Medulla oblongata (tissue), 1 donor: ENCODE data around the gene ULK4.
"Not testable (repeated sequence)": the region's sequence is repeated elsewhere in the genome, so short reads cannot be mapped to it uniquely, and the experiment has no call there.

ENCODE experiments used
- DNase-seq: peaks from one replicate; pipeline ENCODE4 v3.0.0-alpha.2; 2015; ENCODE audit errors: extremely low spot score

Gene ULK4

DNA sequence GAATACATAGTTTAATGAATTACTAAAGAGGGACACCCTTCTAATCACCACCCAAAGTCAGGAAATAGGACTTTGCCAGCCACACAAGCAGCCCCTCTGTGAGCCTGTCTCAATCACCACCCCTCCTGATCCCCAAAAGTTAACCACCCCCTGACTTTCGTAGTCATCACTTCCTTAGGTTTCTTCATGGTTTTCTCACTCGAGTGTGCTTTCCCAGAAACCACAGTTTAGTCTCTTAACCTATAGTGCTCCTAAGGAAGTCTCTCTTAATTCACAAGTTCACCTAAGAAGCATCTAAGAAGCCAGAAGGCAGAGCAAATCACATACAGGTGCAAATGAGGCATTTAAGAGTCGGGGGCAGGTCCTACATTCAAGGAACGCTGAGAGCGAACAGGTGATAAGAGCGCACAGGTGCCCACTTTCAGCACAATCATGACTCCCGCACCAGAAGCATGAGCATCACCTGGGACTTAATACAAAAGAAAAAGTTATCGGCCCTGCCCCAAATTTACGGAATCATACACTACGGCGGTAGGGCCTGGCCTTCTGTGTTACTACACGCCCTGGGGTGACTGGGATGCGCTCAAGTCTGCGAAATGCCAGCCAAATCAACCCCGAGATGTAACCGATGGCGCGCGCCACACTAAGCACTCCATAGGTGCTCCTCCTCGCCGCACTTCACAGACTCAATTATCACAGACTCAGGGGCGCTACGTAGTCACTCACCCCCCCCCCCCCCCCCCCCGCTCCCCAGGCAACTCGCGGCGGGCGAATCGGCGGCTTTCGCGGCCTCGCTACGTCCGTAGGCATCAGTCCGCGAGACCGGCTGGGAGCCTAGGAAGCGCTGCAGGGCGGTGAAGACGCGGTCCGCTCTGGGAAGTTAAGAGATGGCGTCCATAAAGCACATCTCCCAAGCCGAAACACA, 815 bp downstream of the ULK4 start:
- peak; percentile 26 for DNase-seq

DNA sequence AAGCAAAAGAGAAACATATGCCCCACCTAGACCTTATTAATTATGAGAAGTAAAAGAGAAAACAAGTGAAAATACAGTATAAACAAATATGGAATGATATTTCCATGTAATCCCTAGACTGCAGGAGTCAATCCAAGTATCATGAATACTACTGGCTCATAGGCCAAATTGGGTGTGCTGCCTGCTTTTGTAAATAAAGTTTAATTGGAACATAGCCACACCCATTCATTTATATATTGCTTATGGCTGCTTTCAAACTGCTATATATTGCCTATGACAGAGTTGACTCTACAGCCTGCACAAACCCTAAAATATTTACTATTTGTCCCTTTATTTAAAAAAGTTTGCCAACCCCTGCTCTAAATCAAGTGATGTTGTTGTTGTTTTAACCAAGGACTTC, 5.3 kb downstream of the ULK4 start:
- no peak for DNase-seq

DNA sequence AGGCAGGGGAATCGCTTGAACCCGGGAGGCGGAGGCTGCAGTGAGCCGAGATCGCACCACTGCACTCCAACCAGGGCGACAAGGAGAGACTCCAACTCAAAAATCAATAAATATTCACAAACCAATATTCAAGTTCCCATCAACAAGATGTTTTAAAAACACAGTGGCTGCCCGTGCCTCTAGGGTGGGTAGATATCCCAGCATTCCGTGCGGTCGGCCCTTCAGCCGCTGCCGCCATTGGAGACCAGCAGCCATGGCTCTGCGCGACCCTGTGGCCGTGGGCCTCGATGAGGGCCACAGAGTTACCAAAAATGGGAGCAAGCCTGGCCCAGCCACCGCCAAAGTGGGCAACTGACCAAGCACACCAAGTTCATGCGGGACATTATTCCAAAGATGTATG, 6.7 kb downstream of the ULK4 start:
- no peak for DNase-seq

DNA sequence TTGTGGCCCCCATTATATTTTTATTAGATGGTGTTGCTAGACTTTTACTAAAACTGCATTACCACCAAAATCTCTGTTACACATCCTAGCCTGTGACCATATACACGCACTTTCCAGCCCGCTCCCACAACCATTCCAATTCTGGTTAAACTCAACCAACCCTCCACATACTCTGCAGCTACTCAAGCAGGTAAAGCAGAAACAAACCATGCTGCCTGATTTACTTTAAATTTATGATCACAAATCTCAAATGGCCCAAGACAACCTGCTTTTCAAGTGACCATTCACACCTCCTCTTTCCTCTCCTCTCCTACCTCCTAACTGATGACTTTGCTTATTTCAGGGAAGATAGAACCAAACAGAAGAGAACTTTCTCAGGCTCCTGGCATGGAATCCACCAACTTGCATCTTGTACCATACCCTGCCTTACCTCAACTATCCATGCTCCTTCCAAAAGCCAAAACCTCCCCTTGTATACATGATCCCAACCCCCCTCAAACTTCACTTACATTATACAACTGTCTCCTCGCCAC, 18.5 kb downstream of the ULK4 start:
- no peak for DNase-seq

DNA sequence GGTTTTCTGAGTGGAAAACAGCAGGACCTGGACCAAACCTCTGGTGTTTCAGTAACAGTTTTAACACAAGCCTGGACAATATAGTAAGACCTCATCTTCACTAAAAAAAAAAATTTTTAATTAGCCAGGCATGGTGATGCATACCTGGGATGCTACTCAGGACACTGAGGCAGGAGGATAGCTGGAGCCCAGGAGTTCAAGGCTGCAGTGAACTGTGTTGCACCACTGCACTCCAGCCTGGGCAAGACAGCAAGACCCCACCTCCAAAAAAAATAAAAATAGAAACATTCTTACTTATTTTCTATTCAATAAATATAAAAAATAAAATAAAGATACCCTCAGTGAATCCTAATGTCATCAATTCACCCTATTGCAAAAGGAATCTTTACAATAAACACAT, 21.5 kb downstream of the ULK4 start:
- no peak for DNase-seq

DNA sequence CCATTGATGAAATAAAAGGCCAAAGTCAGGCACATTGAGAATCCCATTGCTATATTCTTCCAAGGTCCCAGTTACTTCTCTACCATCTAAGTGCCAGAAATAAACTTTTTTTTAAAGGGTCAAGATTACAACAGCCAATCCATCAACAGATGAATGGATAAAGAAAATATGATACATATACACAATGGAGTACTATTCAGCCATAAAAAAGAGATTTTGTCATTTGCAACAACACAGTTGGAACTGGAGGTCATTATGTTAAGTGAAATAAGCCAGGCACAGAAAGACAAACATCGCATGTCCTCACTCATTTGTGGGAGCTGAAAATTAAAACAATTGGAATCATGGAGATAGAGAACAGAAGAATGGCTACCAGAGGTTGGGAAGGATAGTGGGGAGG, 25.5 kb downstream of the ULK4 start:
- no peak for DNase-seq

DNA sequence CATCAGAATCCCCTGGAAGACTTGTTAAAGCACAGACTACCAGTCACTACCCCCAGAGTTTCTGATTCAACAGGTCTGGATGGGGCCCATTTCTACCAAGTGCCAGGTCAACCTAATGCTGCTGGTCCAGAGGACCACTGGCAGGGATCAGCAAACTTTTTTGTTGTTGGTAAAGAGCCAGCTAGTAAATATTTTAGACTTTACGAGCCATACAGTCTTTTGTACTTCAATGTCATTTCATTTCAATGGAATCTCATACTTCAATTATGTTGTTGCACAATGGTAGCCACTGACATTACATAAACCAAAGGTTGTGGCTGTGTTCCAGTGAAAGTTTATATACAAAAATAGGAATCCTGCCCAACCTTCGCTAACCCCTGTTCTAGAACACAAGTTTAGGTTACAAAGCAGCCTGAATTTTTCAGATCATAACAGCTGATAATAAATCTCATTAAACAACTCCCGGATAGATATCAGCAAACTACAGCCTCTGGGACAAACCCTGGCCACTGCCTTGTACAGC, 28.7 kb downstream of the ULK4 start:
- no peak for DNase-seq

DNA sequence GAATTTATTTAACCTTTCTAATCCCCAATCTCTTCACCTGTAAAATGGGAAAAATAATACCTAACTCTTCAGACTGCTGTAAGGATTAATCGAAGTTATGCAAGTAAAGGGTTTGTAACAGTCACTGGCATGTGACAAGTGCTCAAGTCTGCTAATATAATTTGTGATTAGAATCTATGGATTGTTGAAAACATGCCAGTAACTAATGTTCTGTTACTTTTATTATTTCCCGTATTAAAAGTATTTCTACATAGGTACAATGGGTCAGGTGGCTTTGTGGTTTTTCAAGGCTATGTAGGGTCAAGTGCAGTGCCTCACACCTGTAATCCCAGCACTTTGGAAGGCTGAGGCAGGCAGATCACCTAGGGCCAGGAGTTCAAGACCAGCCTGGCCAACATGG, 29.4 kb downstream of the ULK4 start:
- DNase-seq, result no peak

DNA sequence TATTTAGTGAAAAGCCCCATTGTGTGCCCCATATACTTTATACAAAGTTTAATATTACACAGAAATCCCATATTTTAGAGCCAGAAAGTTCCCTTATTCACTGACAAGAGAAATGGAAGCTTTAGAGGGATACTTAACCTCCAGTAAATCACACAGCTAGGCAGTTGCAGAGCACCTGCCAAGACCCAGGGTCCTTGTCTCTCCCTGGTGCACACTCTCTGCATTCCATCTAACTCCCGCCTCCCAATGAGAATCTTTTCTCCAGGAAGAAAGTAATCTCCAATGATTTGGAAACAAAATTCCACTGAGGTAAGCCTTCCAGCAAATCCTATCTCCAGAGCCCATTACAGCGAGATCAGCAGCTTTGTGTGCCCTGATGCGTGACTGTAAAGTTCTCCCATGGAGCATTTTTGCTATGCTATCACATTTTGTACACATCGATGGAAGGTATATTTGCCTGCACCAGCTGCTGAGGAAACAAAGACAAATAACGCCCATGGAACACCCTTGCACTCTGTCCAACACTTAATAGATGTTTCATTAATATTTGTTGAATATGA, 41.4 kb downstream of the ULK4 start:
- no peak for DNase-seq

DNA sequence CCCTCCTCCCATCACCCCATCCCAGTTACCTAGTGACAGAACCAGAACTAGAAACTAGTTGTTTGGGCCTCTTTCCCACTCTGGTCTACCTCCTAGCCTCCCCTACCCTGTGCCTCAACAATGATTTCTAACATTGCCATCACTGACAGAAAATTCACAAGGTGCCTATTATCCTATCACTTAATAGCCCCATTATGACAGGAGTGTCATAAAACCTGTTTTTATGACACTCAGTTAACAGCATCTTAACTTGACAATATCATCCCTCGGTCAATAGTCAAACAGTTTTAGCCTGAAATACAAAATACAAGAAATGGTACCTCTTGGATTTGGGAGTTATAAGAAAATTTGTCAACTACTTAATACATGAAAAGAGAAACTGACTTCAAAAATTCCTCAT, 46.5 kb downstream of the ULK4 start:
- DNase-seq, result no peak

DNA sequence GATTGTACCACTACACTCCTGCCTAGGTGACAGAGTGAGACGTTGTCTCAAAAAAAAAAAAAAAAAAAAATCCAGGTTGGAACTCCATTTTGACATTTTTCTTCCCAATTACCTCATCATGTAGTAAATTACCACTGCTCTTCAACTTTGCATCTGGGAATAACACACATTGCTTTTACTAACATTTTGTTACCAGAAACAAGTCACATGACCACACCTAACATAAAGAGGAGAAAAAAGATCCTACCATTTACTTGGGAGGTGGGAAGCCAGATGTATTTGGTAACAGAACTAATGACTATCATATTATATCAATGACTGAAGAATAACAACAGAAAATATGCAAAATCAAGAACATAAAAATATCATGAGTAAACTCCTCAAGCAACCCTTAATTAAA, 49.6 kb downstream of the ULK4 start:
- DNase-seq, result no peak

DNA sequence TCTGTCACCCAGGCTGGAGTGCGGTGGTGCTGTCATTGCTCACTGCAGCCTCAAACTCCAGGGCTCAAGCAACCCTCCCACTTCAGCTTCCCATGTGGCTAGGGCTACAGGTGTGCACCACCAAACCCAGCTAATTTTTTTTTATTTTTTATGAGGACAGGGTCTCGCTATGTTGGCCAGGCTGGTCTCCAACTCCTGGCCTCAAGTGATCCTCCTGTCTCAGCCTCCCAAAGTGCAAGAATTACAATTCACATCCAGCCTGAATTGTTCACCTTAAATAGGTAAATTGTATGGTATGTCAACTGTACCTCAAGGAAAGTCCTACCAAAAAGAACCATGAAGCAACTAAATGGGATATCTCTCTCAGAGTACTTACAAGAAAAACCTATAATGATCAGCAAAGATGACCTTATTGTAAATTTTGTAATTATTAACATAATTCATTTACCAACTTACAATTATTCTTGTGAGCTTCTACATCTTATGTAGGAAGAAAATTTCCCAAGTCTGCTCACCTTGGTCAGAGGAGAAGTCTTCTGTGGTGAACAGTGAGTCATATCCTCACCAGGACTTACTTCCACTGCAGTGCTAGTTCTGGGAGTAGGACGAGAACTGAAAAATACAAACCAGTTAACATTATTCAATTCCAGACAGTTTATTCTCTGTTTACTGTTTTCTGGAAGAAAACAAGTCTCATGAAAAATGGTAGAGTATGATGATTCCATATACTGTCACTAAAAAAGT, 54.4 kb downstream of the ULK4 start:
- no peak for DNase-seq

DNA sequence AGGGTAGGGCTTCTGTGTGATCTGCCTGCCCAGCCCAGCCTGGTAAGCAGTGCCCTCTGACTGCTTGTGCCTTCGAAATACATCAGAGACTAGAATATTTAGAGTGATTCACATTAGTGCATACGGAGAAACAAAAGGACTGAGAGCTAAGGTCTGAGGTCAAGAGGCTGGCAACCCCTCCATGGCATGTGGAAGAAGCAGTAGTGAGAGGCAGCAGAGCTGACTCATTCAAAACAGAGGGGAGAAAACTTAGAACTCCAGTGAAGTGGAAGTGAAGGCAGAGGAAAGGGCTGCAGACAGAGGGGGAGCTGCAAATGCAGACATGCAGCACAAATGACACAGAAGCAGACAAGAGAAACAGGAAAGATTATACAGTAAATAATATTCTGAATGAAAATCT, 61.6 kb downstream of the ULK4 start:
- peak; percentile 30 for DNase-seq

DNA sequence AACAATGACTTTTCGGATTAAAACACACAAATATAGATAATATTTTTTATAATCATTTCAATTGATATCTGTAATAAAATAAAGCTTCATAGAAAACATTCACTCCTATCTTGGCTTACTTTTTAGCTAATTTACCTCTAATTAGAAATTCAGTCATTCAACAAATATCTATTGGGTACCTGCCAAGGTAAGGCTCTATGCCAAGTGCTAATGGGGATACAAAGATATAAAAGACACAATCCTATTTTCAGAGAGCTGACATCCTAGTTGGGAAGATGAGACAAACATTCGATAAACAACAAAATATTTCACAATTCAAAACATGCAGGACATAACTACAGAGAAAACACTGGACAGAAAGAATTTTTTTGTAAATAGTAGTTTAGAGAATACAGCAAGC, 63.3 kb downstream of the ULK4 start:
- DNase-seq, result no peak

DNA sequence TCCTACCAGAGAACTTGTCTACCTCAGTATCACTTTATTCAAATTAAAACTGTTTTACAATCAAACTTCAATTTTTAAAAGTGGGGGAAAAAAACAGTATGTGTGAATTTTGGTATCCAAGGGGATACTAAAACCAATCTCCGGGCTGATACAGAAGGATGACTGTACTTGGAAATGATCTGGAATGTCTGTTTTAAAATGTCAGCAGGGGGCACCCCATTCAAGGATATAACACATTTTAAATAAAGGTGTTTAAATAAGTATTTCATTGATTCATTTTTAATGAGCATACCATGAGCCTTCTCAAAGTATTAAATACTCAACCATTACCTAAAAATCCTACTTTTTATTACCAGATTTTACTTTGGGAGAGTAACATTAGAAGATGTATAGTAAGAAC, 67.9 kb downstream of the ULK4 start:
- peak; percentile 58 for DNase-seq

DNA sequence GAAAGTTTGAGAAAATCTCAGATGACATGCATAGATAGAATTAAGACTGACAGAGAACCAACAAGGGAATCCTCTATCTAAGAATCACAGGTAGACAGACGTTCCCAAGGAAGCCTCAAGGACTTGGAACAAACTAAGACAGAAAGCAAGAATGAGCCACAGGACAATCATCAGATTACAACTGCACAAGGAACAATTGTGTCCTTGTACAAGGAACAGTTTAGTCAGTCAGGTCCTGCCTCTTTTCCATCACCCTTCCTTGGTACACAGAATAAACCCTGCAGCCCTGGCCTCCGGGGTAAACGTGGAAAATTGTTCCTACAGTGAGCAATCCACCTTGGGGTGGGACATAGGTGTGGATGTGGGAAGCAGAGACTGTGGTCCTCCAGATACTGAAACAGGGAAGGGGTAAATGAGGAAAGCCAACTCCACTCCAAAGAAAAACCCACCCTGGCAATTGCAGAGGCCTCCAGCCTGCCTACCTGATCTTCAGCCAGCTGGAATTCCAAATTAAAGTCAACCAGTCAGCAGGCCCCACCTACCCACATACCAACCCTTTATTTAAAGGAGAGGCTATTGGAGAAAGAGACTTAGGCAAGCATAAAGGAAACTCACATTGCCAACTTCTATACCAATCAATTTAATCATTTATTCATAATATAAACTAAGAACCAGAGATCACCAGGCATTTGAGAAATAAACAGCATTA, 73.4 kb downstream of the ULK4 start:
- DNase-seq, result no peak

DNA sequence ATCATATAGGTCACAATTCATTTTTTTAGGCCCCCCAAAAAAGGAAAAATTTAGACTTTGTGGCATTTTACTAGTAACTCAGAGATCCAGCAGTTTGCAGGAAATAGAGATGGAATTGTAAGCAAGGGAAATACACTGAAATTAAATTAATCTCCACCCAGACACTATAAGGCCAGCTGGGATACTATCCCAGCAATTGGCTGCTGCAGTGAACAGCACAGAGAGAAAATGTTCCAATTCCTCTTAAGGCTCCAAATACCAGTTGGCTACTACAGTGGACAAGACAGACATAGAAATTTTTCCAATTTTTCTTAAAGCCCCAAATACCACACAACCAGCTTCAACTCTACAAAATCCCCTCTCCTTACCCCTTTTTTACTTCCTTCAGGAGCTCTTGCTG, 78.9 kb downstream of the ULK4 start:
- DNase-seq, result no peak

DNA sequence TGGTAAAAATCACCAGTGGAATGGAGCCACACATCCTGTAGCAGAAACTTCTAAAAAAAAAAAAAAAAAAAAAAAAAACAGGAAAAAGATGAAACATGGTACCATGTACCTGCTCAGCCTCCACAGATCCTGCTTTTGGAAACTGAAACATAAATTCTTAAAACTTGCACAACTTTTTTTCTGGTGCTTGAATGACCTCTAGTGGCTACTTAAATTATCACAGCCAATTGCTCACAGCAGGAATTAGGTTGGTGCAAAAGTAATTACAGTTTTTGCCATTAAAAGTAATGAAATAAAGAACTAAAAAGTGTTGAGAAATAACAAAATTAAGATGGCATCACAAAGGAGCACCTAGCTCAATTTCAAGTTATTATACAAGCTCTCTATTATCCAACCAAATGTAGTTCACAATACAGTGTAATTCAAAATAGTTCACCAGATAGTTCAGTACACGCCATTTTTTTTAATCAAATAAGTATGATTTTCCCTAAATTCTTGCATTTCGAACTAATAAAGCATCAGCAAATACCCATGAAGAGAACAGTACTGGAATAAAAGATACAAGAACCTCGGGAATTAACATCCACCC, 80.6 kb downstream of the ULK4 start:
- peak; percentile 71 for DNase-seq

DNA sequence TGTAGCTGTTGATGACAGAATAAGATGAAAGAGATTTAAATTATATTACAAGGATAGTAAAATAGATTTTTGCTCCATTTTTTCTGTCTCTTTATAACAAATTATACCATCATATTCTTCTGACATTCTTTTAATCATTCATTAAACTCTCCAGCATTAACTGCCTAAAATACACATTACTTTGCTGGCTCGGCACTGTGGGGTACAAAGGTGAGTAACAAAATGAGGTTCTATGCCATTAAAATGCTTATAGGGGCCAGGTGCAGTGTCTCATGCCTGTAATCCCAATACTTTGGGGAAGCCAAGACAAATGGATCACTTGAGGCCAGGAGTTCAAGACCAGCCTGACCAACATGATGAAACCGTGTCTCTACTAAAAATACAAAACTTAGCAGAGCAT, 81.5 kb downstream of the ULK4 start:
- no peak for DNase-seq

DNA sequence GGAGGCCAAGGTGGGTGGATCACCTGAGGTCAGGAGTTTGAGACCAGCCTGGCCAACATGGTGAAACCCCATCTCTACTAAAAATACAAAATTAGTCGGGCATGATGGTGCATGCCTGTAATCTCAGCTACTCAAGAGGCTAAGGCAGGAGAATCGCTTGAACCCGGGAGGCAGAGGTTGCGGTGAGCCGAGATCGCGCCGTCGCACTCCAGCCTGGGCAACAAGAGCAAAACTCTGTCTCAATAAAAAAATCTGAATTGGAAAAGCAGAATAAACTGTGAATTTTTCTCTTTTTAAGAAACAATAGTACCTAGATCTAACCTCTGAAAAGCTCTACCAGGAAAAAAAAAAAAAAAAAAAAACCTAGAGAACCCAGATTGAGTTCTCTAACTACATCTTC, 84.2 kb downstream of the ULK4 start:
- not testable (repeated sequence) for DNase-seq

DNA sequence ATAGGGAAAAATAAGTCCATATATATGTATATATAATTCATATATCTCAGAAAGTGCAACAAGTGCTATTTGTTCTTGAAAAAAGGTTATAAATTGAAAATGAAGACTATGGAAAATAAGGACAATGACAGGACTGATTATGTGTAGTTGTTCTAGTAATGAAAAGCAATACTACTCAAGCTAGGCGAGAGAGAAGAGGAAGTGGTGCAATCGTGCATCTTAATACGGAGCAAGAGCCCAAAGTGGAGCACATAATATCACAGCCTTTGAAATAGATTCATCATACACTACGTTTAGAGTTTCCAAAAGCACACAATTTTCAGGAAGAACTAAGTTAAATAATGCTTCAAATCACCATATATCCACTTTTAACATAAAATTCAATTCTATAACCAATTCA, 87.9 kb downstream of the ULK4 start:
- DNase-seq, result no peak
